HG03460 (cell line): ENCODE results near the gene SORL1-AS1.

ENCODE experiments used
- ATAC-seq: cut with Tn5 transposase; IDR thresholded peaks from one replicate; pipeline ENCODE4 v1.9.1; 2021; ENCODE audit not compliant: unreplicated experiment

SORL1-AS1 gene

GRCh38 chr11:121476379-121477032, 23.7 kb upstream of the SORL1-AS1 start:
- ATAC-seq = no peak

DNA sequence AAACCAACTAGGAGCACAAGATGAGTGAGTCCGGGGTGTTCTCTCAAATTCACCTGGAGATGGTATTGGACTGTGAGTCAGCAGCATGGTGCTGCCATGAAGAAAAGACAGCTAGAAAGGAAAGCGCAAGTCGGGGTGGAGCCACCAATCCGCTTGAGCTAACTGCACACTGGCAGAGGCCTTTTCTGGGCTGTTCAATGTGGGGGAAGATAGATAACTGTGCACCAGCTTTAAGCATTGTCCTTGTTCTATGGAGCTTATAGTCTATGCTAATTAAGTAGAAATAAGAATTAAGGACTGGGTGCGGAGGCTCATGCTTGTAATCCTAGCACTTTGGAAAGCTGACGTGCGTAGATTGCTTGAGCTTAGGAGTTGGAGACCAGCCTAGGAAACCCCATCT, 21.9 kb upstream of the SORL1-AS1 start:
- no peak for ATAC-seq

DNA sequence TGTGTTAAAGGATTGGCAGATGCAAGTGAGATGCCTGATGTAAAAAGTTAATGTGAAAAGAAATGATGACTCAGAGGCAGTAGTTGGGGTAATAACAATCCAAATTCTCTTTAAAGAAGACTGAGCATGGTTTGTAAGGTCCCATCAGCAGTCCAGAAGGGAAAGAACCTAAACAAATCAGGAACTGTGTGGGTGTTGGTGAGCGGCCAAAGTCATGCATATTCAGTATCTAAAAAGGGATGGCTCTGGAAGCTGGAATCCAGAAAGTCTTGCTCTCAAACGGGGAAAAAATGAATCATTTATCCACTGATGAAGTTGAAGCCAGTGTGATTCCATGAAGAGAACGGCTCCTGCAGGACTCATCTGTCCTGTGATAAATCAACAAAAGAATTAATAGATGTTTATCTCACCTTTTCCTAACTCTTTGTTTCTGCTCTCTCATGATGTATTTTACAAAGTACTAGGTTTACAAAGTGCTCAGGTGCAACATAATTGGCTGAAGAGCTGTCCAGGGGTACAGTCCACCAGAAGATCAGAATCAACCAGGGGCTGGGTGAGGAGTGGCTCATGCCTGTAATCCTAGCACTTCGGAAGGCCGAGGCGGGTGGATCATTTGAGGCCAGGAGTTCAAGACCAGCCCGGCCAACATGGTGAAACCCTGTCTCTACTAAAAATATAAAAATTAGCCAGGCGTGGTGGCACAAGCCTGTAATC, 20.5 kb upstream of the SORL1-AS1 start:
- ATAC-seq = no peak

GRCh38 chr11:121472312-121472711, 19.5 kb upstream of the SORL1-AS1 start:
- ATAC-seq = no peak

GRCh38 chr11:121471167-121471566, 18.4 kb upstream of the SORL1-AS1 start:
- no peak for ATAC-seq

DNA sequence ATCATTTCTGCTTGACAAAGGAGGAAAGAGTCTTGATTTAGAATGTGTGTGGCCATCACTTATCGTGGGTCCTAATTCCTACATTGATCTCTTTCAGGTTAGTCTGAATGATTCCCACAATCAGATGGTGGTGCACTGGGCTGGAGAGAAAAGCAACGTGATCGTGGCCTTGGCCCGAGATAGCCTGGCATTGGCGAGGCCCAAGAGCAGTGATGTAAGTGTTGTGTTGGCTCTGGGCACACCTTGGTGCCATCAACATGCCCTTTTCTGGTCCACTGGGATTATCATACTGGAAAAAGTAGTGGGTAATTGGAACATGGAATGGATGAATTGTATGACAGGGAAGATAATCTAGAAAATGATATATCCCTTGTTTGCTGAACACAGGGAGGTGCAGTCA, 17.1 kb upstream of the SORL1-AS1 start:
- no peak for ATAC-seq

- ATAC-seq = peak; percentile 50
Observed at GRCh38 chr11:121467965-121468364, 15.2 kb upstream of the SORL1-AS1 start.

GRCh38 chr11:121467471-121467870, 14.7 kb upstream of the SORL1-AS1 start:
- ATAC-seq = no peak

DNA sequence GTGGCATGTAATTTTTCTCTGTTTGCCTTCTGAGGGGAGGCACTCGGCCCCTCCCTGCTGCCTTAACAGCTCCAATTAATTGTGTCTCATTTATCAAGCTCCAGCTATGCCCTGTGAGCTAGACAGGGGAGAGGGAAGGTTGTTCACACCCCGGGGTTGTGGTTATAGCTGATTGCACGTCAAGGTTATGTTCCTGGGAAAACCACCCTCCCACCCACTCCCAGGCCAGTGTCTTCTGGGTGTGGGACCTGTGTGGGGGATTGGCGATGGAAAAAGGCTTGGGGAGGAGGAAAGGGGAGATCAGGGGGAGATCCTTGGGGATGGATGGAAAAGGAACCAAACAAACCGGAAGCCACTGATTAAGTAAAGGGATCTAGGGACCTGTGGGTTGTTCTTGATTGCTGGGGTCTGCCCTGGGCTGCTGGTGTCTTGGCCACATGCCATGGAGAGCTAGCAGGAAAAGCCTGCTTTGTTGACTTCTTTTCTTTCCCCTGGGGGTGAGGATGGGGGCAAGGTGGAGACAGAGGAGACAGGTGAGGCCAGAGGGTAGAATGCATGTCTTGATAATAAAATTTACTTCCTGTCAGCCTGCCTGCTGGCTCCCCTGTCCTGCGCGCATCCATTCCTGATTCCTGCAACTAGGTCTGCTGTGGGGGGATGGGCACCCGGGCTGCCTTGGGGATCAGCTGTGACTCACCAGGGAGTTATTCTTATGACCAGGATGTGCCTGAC, 13.5 kb upstream of the SORL1-AS1 start:
- no peak for ATAC-seq

GRCh38 chr11:121465709-121466062, 12.9 kb upstream of the SORL1-AS1 start:
- ATAC-seq = no peak

- ATAC-seq = peak; percentile 39
Observed at GRCh38 chr11:121464352-121464946, 11.7 kb upstream of the SORL1-AS1 start.

DNA sequence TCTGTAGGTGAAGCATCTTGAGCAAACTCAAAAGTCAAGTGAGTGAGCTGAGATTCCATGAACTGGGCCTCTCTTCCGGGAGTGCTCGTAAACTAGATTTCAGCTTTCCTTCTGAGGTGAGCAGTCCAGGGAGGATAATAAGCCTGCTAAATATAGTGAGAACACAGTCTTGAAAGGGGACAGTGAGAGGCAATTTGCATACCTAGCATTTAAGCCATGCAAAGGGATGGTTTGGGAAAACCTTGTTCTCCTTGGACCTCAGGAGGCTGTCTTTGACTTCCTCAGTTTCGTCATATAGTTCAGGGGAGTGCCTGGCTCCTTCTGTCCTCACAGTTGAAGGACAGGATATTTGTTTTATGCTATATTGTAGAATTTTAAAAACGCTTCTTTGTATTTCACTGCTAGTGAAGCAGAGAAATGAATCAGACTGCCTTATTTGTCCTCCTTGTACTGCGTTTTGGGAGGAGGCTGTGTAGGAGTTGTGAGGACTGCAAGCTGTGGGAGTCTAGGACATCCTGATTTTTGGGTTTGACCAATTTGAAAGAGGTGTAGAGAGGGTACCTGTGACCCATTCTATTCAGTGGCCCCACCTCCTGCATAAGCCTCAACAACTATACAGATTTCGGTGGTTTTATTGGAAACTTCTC, 11.0 kb upstream of the SORL1-AS1 start:
- ATAC-seq = no peak

DNA sequence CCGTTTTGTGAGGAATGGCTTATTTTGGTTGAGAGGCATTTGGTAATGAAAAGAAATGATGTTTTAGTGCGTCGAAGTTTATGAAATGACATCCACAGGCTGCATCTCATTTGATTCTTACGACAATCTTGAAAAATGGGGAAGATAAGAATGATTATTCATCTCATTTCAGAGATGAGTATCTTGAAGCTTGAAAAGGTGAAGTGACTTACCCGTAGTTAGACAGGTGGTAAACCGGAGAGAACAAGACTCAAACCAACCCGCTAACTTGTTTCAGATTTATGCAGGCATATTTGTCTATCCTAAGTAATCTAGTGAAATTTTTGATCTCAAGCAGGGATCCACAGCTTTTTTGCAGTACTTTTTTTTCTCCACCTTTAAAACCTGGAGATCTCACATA, 9.1 kb upstream of the SORL1-AS1 start:
- no peak for ATAC-seq

DNA sequence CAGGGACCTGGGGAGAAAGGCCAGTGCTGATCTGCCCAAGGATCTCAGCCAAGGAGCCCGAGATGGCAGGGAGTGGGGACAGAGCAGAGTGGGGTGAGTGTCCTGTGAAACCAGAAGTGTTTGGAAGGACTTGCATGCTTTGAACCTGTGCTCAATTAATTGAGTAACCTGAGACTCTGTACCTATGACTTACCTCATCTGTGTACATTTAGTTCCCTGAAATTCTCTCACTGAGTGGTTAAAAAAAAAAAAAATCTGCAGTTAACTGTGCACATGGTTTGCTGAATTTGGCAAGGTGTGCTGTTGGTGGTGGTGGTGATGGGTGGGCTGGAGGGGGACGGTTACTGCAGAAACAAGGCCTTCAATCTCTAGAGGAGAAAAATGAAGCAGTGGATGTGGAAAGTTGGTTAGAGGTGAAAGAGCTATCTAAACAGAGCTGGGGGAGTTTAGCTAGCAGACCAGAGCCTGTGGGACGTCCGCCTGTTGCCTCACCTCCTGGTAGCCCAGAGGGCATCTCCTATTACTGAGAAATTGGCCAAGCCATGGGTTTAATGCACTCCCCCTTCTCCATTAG, 8.3 kb upstream of the SORL1-AS1 start:
- no peak for ATAC-seq

GRCh38 chr11:121459413-121460017, 6.7 kb upstream of the SORL1-AS1 start:
- ATAC-seq = no peak

GRCh38 chr11:121458551-121458950, 5.8 kb upstream of the SORL1-AS1 start:
- no peak for ATAC-seq

- no peak for ATAC-seq
Observed at GRCh38 chr11:121456816-121457431, 4.2 kb upstream of the SORL1-AS1 start.

GRCh38 chr11:121456151-121456550, 3.4 kb upstream of the SORL1-AS1 start:
- ATAC-seq = no peak

DNA sequence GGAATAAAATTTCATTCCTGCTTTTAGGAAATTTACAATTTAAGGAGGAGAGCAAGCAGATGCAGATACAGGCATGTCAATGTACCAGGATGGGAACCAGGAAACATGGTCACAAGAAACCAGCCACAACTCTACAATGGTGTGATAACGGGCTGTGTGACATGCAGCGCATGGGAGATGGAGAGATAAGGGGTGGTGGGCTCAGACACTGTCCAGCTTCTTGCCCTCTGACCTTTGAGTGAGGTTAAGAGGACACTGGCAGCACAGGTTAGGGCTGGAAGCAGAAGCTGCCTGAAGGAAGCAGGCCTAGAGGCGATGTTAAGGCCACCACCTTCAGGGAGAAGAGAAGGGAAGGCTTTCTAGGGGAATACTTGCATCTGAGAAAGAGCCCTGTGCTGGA, 2.3 kb upstream of the SORL1-AS1 start:
- ATAC-seq = no peak
